ENCODE measurements around the gene ZNF579. TPM values are rescaled to one million over a fixed set of nuclear protein-coding genes. Genes with fewer than 3 reads are reported as not detected.

ZNF579 gene
- total and polyA plus RNA-seq, 10 of the 15 experiments (the other 5 are each of a cell fraction or from before 2014, with no cell fraction given) = 0.11 to 11.7 (median 1.5) TPM

GRCh38 chr19:55598719-55599467 is 18.2 kb upstream of the ZNF579 start (continued):
- no peak for TF ChIP-seq BCLAF1 (IDR thresholded peaks at IDR 0.05)
- TF ChIP-seq SMARCA5 (IDR thresholded peaks at IDR 0.05) = peak; percentile 84
- no peak for TF ChIP-seq E4F1 (IDR thresholded peaks at IDR 0.05; ENCODE audit: borderline replicate concordance, partially characterized antibody)
- no peak for TF ChIP-seq JUND (IDR thresholded peaks at IDR 0.05; ENCODE audit: low read depth, low read length)
- no peak for TF ChIP-seq RBBP5 (conservative IDR thresholded peaks at IDR 0.05)
- TF ChIP-seq HSF1 (IDR thresholded peaks at IDR 0.05; ENCODE audit: low read depth, low read length) = no peak
- TF ChIP-seq KLF5 (IDR thresholded peaks at IDR 0.05; ENCODE audit: partially characterized antibody) = peak; percentile 62
- 0 out of 2 replicates have a peak, but pooled peaks have one; percentile 5 for TF ChIP-seq RUNX3 (IDR thresholded peaks at IDR 0.05; ENCODE audit: low read length)
- no peak for TF ChIP-seq ZNF592 (IDR thresholded peaks at IDR 0.05)
- TF ChIP-seq HDGF (IDR thresholded peaks at IDR 0.05) = peak; percentile 100
- TF ChIP-seq SPI1 (IDR thresholded peaks at IDR 0.05; ENCODE audit: borderline replicate concordance, insufficient read depth, low read depth, low read length) = peak; percentile 35; the same call in 1 of the 2 replicates
- TF ChIP-seq ZBTB11 (CRISPR knock-in tag; IDR thresholded peaks at IDR 0.05) = no peak
- TF ChIP-seq NFXL1 (IDR thresholded peaks at IDR 0.05; ENCODE audit: borderline replicate concordance) = no peak
